ENCODE results near the gene OR1D2.

The OR1D2 gene

DNA sequence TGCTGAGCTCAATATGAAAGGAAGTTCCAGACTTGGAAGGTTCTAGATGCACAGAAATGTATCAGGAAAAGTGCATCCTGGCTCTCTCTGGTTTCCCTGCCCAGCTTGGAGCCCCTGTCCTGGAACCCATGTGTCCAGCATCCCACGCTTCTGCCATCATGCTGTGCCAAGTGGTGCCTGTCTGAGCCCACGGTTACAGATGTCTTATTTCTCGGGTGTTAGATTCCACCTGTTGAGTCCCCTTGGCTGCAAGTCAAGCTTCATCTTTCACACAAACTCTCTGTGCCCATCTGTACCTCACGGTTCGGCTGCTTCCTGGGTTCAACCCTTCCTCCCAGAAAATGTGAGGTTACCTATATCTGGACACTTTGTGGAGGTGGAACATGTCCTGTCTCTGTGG lies 63.3 kb downstream of the OR1D2 start:
- TF ChIP-seq CTCF (IDR thresholded peaks at IDR 0.05) = no peak
- no peaks in the 10 kb centered on the region for H3K9me3 ChIP-seq (ENCODE audit: control insufficient read depth, low read length)
- H3K9ac ChIP-seq = no peak overlapping the region
- H3K27me3 ChIP-seq (ENCODE audit: control insufficient read depth, insufficient read depth, low read length) = no peaks in the 10 kb centered on the region
- H3K36me3 ChIP-seq (ENCODE audit: control insufficient read depth, insufficient read depth, low read length) = no peaks in the 10 kb centered on the region
- H2AFZ ChIP-seq = no peak overlapping the region
- no peaks in the 10 kb centered on the region for H3K79me2 ChIP-seq
- no peak overlapping the region for H3K27ac ChIP-seq
- no peak overlapping the region for H3K4me3 ChIP-seq (ENCODE audit: low read depth, low read length)
- no peak overlapping the region for H3K4me2 ChIP-seq (ENCODE audit: low read length)
- peaks cover 3% of the 10 kb centered on the region for H3K4me1 ChIP-seq

GRCh38 chr17:3039736-3040135 lies 64.5 kb downstream of the OR1D2 start:
- no peak overlapping the region for H3K4me3 ChIP-seq (ENCODE audit: low read depth, low read length)
- no peak overlapping the region for H3K27ac ChIP-seq
- no peaks in the 10 kb centered on the region for H3K79me2 ChIP-seq
- no peaks in the 10 kb centered on the region for H3K9me3 ChIP-seq (ENCODE audit: control insufficient read depth, low read length)
- no peak overlapping the region for H2AFZ ChIP-seq
- peaks cover 3% of the 10 kb centered on the region for H3K4me1 ChIP-seq
- no peak for TF ChIP-seq CTCF (IDR thresholded peaks at IDR 0.05)
- no peaks in the 10 kb centered on the region for H3K27me3 ChIP-seq (ENCODE audit: control insufficient read depth, insufficient read depth, low read length)
- no peak overlapping the region for H3K9ac ChIP-seq
- H3K36me3 ChIP-seq (ENCODE audit: control insufficient read depth, insufficient read depth, low read length) = no peaks in the 10 kb centered on the region
- no peak overlapping the region for H3K4me2 ChIP-seq (ENCODE audit: low read length)

DNA sequence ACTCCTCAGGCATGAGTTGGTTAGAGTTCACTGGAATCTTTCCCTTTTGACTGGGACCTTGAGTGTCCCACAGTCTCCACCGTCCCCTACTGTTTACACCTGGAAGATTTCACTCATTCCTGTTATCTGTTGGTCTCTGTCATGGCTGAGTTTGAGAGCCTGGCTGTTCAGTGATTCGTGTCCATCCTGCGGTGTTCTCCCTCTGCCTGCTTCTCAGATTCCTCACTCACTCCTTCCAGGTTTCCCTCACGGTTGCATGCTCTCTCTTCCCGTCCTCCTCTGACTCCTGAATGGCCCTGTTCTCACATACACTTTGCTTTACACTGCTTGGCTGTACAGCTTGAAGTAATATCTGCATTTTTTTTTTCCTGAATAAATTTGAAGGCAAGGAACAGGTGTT lies 65.3 kb downstream of the OR1D2 start:
- H3K4me3 ChIP-seq (ENCODE audit: low read depth, low read length) = no peak overlapping the region
- no peaks in the 10 kb centered on the region for H3K36me3 ChIP-seq (ENCODE audit: control insufficient read depth, insufficient read depth, low read length)
- peaks cover 3% of the 10 kb centered on the region for H3K4me1 ChIP-seq
- TF ChIP-seq CTCF (IDR thresholded peaks at IDR 0.05) = no peak
- H3K79me2 ChIP-seq = no peaks in the 10 kb centered on the region
- H2AFZ ChIP-seq = no peak overlapping the region
- H3K4me2 ChIP-seq (ENCODE audit: low read length) = no peak overlapping the region
- H3K27ac ChIP-seq = no peak overlapping the region
- H3K9me3 ChIP-seq (ENCODE audit: control insufficient read depth, low read length) = no peaks in the 10 kb centered on the region
- no peak overlapping the region for H3K9ac ChIP-seq
- H3K27me3 ChIP-seq (ENCODE audit: control insufficient read depth, insufficient read depth, low read length) = no peaks in the 10 kb centered on the region
